Heart left ventricle (tissue), 13 donors: ENCODE measurements around the gene ARID5B.

Source experiments
- CTCF ChIP-seq, 12 donors: fragments of 200-600 bp; sonication (generic) in 4 of 12; IDR thresholded peaks; one replicate each; pipeline versions ENCODE4 v1.5.0 to v1.8.0; 2018 to 2022; ENCODE audit warnings: antibody characterized with exemption in 12 of 12, mild to moderate bottlenecking in 5 of 12
- POLR2A ChIP-seq, 2 donors: fragments of 450-650 bp; IDR thresholded peaks; one replicate each; pipeline ENCODE4 v1.6.1; 2017; ENCODE audit warnings: antibody characterized with exemption in 2 of 2, mild to moderate bottlenecking in 2 of 2, moderate library complexity in 2 of 2
- donor health status: ischemic (EF 13 %, LVEDD 7.1; RV severe dilation, severe dysfunction).
- donor health status: DM: no; HTN: yes; CAD: no.
- donor health status: DM: no; HTN: no; CAD: no.
- donor health status: ischemic (EF 25% LVEDD 6.9; RV normal size, moderate dysfunction).
- donor health status: ischemic (EF 25% LVEDD 5.7; RV mildly dilated, moderate dysfunction).
- donor health status: ischemic (EF 35%, LVEDD 5.7; RV mildly dilated, moderate dysfunction).
- donor health status: nonischemic (EF 11% LVEDD 7.7; RV severe dilation, severe dysfunction).
- donor health status: DM: yes; HTN: yes; CAD: no.
- donor health status: PGD.
- donor health status: ischemic (EF 29% LVEDD 5.4; RV normal size, mild dysfunction).
- donor health status: nonischemic (EF 23%, LVEDD 6.1; RV moderate dilation, normal function).

- TF ChIP-seq CTCF (IDR thresholded peaks at IDR 0.05) (no peak), POLR2A (IDR thresholded peaks at IDR 0.05) (no peak)
Measured at GRCh38 chr10:62127975-62128374, 226.5 kb downstream of the ARID5B start.
